ENCODE measurements around the gene ZMYND19. TPM values are rescaled to one million over a fixed set of nuclear protein-coding genes. Genes with fewer than 3 reads are reported as not detected.
A peak's percentile ranks its signal among the peaks of the same experiment; 100 is the strongest.

ZMYND19 gene
- total and polyA plus RNA-seq, 2 of the 8 experiments (the other 6 are each of a cell fraction or from before 2014, with no cell fraction given): 42.4 to 58.7 TPM

DNA sequence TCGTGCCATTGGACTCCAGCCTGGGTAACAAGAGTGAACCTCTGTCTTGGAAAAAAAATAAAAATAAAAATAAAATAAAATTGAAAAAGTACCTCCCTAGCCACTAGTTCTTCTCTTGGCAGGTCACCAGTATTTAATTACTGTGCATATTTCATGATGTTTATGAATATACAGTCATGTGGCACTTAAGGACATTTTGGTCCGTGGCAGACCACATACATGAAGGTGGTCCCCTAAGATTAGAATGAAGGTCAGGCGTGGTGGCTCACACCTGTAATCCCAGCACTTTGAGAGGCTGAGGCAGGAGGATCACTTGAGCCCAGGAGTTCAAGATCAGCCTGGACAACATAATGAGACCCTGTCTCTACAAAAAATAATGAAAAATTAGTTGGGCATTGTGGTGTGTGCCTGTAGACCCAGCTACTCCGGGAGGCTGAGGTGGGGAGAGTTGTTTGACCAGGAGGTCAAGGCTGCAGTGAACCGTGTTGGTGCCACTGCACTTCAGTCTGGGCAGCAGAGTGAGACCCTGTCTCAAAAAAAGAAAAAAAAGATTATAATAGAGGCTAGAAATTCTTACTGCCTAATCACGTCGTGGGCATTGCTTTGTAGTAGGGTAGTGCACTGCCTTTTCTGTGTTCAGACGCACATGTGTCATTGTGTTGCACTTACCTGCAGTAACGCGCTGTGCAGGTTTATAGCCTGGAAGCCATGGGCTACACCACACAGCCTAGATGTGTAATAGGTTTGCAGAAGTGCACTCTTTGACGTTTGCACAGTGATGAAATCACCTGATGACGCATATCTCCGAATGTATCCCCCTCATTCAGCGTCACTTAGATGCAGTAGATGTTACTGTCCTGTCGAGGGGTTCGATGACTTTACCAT, 41.3 kb upstream of the ZMYND19 start:
- no peak for FAIRE-seq
- peaks cover 21 to 25% of the 10 kb centered on the region in 2 experiments for H4K20me1 ChIP-seq (replicated peaks in 1 of 2; ENCODE audit: control insufficient read depth in 1 of 2, insufficient read depth in 2 of 2, low read length in 2 of 2)
- CTCF ChIA-PET (ENCODE audit: partially characterized antibody): interaction anchor here (1.1 to 1.8 kb wide), 5 partner anchors 10 to 41 kb away, joined by 3 to 5 read pairs (median 4); no protein-coding TSS in a partner anchor
- TF ChIP-seq SP2 (IDR thresholded peaks at IDR 0.05; ENCODE audit: low read length): no peak
- TF ChIP-seq CTBP2 (IDR thresholded peaks at IDR 0.05; ENCODE audit: borderline replicate concordance, insufficient read depth, insufficient read length, low read length): no peak
- no peak for TF ChIP-seq RXRA (IDR thresholded peaks at IDR 0.05; ENCODE audit: insufficient read depth, low read depth, low read length)

More for the DNA sequence above, 41.3 kb upstream of the ZMYND19 start:
- Histone ChIP-seq H3K4me2 (ENCODE audit: insufficient read depth in 1 of 2, low read depth in 2 of 2, low read length in 2 of 2) (no peak overlapping the region), H2BK15ac (ENCODE audit: low read length) (no peak overlapping the region), H3K23ac (ENCODE audit: insufficient read length) (no peak overlapping the region), H2AFZ (ENCODE audit: low read length) (no peak overlapping the region), H3K9ac (replicated peaks in 1 of 4; ENCODE audit: extremely low read depth in 1 of 4, low read depth in 3 of 4, low read length in 3 of 4) (no peak overlapping the region; a peak in 1 of 7 replicates), H2BK120ac (replicated peaks; ENCODE audit: low read depth, low read length) (no peak overlapping the region), H3K79me2 (ENCODE audit: control insufficient read depth in 1 of 2, insufficient read depth in 2 of 2, low read length in 2 of 2) (peaks cover 53 to 99% of the 10 kb centered on the region in 2 experiments), H3K18ac (ENCODE audit: extremely low read depth, low read length) (no peak overlapping the region), H3K27ac (ENCODE audit: low read depth, low read length) (no peak overlapping the region), H3K9me3 (ENCODE audit: insufficient read depth in 2 of 2, low read depth in 1 of 2, low read length in 1 of 2) (no peaks in the 10 kb centered on the region), H3K4ac (replicated peaks; ENCODE audit: insufficient read length, low read depth, low read length) (no peak overlapping the region), H2BK5ac (ENCODE audit: low read depth, low read length) (no peak overlapping the region), H2BK20ac (ENCODE audit: low read length) (no peak overlapping the region), H3K56ac (replicated peaks; ENCODE audit: insufficient read length, low read depth, low read length) (no peak overlapping the region), H2AK5ac (ENCODE audit: low read depth, low read length) (no peak overlapping the region), H4K91ac (replicated peaks; ENCODE audit: insufficient read length, low read length) (no peak overlapping the region), H3K36me3 (ENCODE audit: control insufficient read depth in 2 of 4, insufficient read depth in 4 of 4, low read length in 3 of 4) (no peaks in the 10 kb centered on the region; a peak in 1 of 8 replicates), H4K8ac (ENCODE audit: extremely low read depth, insufficient read depth, low read length) (no peak overlapping the region), H4K5ac (ENCODE audit: insufficient read length, low read depth, low read length) (no peak overlapping the region), H2BK12ac (ENCODE audit: low read depth, low read length) (0 out of 2 replicates have a peak overlapping the region, but pooled peaks have one; percentile 2), H3K27me3 (replicated peaks in 1 of 4; ENCODE audit: control insufficient read depth in 3 of 4, extremely low read depth in 1 of 4, insufficient read depth in 3 of 4, low read length in 3 of 4) (no peaks in the 10 kb centered on the region), H3K4me1 (replicated peaks in 1 of 4; ENCODE audit: control insufficient read depth in 3 of 4, insufficient read depth in 4 of 4, low read length in 3 of 4) (peaks cover 0 to 7% (median 7%) of the 10 kb centered on the region in 4 experiments; a peak in 6 of 7 replicates), H3K4me3 (ENCODE audit: extremely low read depth in 1 of 4, insufficient read depth in 2 of 4, low read depth in 3 of 4, low read length in 4 of 4) (no peak overlapping the region), H3K23me2 (ENCODE audit: low read depth, low read length) (no peaks in the 10 kb centered on the region), H3K79me1 (ENCODE audit: low read depth, low read length) (peaks cover 25% of the 10 kb centered on the region), H3K14ac (ENCODE audit: insufficient read length) (no peak overlapping the region)
- POLR2A ChIA-PET (ENCODE audit: partially characterized antibody): interaction anchor here (1.0 to 1.9 kb wide), 4 partner anchors 12 to 48 kb away, joined by 3 to 9 read pairs (median 4); partner anchors contain the start of gene EHMT1
- no peak for DNase-seq (ENCODE audit: low read depth in 1 of 2, low spot score in 2 of 2)
- 89% methylated on average over 16 of the region's 16 CpGs; no CpG with 5 or more reads in 1 of the 2 experiments for WGBS, 2 experiments (ENCODE audit: extremely low coverage in 1 of 2, insufficient coverage in 1 of 2, insufficient read length in 1 of 2, insufficient replicate concordance in 2 of 2, low coverage in 1 of 2, low lambda C conversion rate in 2 of 2, missing lambda C conversion rate in 1 of 2)

All from H1 (cell line).